ENCODE data around the gene ZCCHC9. TPM values are rescaled to one million over a fixed set of nuclear protein-coding genes. Genes with fewer than 3 reads are reported as not detected.

ZCCHC9 gene
- total RNA-seq, 2 experiments from 2014 or later = 37.0 to 37.1 TPM

- CTCF ChIA-PET = no interaction called here
- H3K36me3 Mint-ChIP-seq (ENCODE audit: low read depth) = no peaks in the 10 kb centered on the region
- H3K4me3 Mint-ChIP-seq = no peak overlapping the region
- no peak for ATAC-seq
- intact Hi-C loops (cut with micrococcal nuclease) = no loop called here
- no peaks in the 10 kb centered on the region for H3K9me3 Mint-ChIP-seq
- H3K27me3 Mint-ChIP-seq = peaks cover 2% of the 10 kb centered on the region
- POLR2A ChIA-PET = no interaction called here
- TF ChIP-seq, protein P1, sequence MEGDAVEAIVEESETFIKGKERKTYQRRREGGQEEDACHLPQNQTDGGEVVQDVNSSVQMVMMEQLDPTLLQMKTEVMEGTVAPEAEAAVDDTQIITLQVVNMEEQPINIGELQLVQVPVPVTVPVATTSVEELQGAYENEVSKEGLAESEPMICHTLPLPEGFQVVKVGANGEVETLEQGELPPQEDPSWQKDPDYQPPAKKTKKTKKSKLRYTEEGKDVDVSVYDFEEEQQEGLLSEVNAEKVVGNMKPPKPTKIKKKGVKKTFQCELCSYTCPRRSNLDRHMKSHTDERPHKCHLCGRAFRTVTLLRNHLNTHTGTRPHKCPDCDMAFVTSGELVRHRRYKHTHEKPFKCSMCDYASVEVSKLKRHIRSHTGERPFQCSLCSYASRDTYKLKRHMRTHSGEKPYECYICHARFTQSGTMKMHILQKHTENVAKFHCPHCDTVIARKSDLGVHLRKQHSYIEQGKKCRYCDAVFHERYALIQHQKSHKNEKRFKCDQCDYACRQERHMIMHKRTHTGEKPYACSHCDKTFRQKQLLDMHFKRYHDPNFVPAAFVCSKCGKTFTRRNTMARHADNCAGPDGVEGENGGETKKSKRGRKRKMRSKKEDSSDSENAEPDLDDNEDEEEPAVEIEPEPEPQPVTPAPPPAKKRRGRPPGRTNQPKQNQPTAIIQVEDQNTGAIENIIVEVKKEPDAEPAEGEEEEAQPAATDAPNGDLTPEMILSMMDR (IDR thresholded peaks at IDR 0.05) = no peak
- DNase-seq = no peak
- no peaks in the 10 kb centered on the region for H3K4me1 Mint-ChIP-seq (ENCODE audit: low read depth)
- H3K27ac Mint-ChIP-seq = no peak overlapping the region
Measured at GRCh38 chr5:81354093-81354492, 52.7 kb downstream of the ZCCHC9 start.

DNA sequence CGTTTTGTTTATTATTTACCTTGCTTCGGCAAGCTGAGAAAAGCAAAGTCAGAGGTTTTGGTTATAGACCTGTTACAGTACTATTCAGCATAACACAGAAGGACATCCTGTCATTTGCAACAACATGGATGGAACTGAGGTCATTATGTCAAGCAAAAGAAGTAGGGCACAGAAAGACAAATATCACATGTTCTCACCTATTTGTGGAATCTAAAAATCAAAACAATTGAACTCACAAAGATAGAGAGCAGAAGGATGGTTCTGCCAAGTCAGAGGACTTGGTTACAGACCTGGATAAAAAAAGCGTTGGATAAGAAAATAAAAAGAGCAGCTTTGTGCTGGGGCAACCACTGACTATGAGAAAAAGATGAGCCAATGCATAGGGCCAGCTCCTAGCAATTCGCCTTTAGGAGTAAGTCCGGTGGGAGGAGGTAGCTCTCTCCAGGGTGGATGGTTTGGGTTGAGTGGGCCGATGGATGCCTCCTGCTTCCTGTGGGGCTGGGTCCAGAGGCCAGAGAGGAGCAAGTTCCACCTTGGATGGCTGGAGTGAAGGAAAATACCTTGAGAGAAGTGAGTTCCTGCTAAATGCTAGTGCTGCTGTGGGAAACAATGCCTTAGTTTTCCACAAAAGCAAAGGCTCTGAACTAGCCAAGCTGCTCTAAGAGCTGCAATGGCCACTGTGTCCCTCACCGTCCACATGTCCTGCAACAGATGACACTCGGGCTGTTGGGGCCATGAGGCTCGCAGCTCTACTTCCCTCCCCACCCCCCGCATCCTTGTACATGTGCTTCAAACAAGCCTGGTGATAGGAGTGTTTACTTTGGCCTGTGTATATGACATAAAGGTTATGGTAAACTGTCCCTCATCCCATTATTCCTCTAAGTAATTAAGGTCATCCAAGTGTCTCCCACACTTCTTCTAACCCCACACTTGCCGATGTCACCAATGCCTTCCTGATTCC, 54.2 kb downstream of the ZCCHC9 start:
- TF ChIP-seq, protein P1 (IDR thresholded peaks at IDR 0.05) = no peak
- ChIA-PET POLR2A (no interaction called here), CTCF (no interaction called here)
- H3K9me3 Mint-ChIP-seq = no peaks in the 10 kb centered on the region
- no peaks in the 10 kb centered on the region for H3K4me1 Mint-ChIP-seq (ENCODE audit: low read depth)
- peaks cover 2% of the 10 kb centered on the region for H3K27me3 Mint-ChIP-seq
- no peaks in the 10 kb centered on the region for H3K36me3 Mint-ChIP-seq (ENCODE audit: low read depth)
- H3K27ac Mint-ChIP-seq = no peak overlapping the region
- intact Hi-C loops (cut with micrococcal nuclease) = no loop called here
- no peak for ATAC-seq
- no peak for DNase-seq
- no peak overlapping the region for H3K4me3 Mint-ChIP-seq

- TF ChIP-seq, protein P1 (IDR thresholded peaks at IDR 0.05) = no peak
- H3K4me3 Mint-ChIP-seq = no peak overlapping the region
- no peaks in the 10 kb centered on the region for H3K9me3 Mint-ChIP-seq
- intact Hi-C loops (cut with micrococcal nuclease) = no loop called here
- ChIA-PET CTCF (no interaction called here), POLR2A (no interaction called here)
- H3K36me3 Mint-ChIP-seq (ENCODE audit: low read depth) = no peaks in the 10 kb centered on the region
- ATAC-seq = no peak
- no peak overlapping the region for H3K27ac Mint-ChIP-seq
- H3K4me1 Mint-ChIP-seq (ENCODE audit: low read depth) = no peaks in the 10 kb centered on the region
- H3K27me3 Mint-ChIP-seq = peaks cover 2% of the 10 kb centered on the region
- no peak for DNase-seq
Measured at GRCh38 chr5:81359108-81359507, 57.7 kb downstream of the ZCCHC9 start.

DNA sequence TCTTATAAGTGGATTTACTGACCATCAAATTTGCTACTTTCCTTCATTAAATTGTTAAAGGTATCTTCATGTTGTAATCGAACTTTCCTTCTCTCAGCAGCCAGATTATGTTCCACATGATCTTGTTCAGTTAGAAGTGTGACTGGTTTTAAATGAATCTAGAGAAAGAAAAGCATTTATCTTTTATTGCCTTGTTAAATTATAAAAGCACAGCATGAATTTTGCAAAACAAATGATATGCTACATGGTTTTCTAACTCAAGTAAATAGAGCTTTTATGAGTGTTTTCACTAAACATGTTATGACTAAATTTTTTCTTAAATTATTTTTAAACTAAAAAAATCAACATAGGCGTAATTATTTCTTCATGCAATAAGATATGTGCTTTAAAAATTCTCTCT, 58.5 kb downstream of the ZCCHC9 start:
- no peaks in the 10 kb centered on the region for H3K4me1 Mint-ChIP-seq (ENCODE audit: low read depth)
- H3K9me3 Mint-ChIP-seq = no peaks in the 10 kb centered on the region
- no peaks in the 10 kb centered on the region for H3K36me3 Mint-ChIP-seq (ENCODE audit: low read depth)
- TF ChIP-seq, protein P1 (IDR thresholded peaks at IDR 0.05) = no peak
- POLR2A ChIA-PET = no interaction called here
- DNase-seq (no peak), ATAC-seq (no peak)
- H3K27me3 Mint-ChIP-seq = peaks cover 2% of the 10 kb centered on the region
- intact Hi-C loops (cut with micrococcal nuclease) = no loop called here
- no peak overlapping the region for H3K27ac Mint-ChIP-seq
- H3K4me3 Mint-ChIP-seq = no peak overlapping the region
- CTCF ChIA-PET = no interaction called here

DNA sequence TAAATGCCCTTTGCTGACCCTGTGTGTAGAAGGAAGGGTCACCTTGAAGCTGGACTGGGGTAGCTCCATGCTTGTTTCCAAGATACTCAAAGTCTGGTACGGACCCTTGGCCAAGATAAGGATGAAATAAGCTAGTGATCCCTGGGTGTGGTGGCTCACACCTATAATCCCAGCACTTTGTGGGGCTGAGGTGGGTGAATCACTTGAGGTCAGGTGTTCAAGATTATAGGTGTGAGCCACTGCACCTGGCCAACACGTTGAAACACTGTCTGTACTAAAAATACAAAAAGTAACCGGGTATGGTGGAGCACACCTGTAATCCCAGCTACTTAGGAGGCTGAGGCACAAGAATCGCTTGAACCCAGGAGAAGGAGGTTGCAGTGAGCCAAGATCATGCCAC, 59.3 kb downstream of the ZCCHC9 start:
- CTCF ChIA-PET = no interaction called here
- TF ChIP-seq, protein P1 (IDR thresholded peaks at IDR 0.05) = no peak
- Mint-ChIP-seq H3K9me3 (no peaks in the 10 kb centered on the region), H3K4me3 (no peak overlapping the region), H3K4me1 (ENCODE audit: low read depth) (no peaks in the 10 kb centered on the region), H3K36me3 (ENCODE audit: low read depth) (no peaks in the 10 kb centered on the region), H3K27me3 (peaks cover 2% of the 10 kb centered on the region), H3K27ac (no peak overlapping the region)
- intact Hi-C loops (cut with micrococcal nuclease) = no loop called here
- POLR2A ChIA-PET = interaction anchor here (0.6 kb wide), 1 partner anchor 558 kb away, joined by 3 read pairs; no protein-coding TSS in a partner anchor
- no peak for DNase-seq
- no peak for ATAC-seq

Data from activated CD8-positive, alpha-beta T cell treated with anti-CD3 and anti-CD28 coated beads for 36 hours (primary cell).